GM12878 (cell line): ENCODE measurements around the gene GOLPH3. TPM values are rescaled to one million over a fixed set of nuclear protein-coding genes. Genes with fewer than 3 reads are reported as not detected.
"Not testable (repeated sequence)": the region's sequence is repeated elsewhere in the genome, so short reads cannot be mapped to it uniquely, and the experiment has no call there.

Source experiments
- ATAC-seq: fragments of 200-7000 bp; cut with Tn5 transposase; 3 replicates; pipeline ENCODE4 v1.9.1; 2020; ENCODE audit warnings: mild to moderate bottlenecking, moderate library complexity
- BruUV-seq: library from RNA; stranded (reverse); fragments of 400-500 nt; replicated peaks from 2 replicates; lab custom pipeline; 2021; lab: Mats Ljungman, UMichigan
- CTCF ChIA-PET: fragments of 300-600 bp; sonication (Branson Sonifier 250); formaldehyde crosslinking; extraction: SDS; loops from one replicate; lab custom pipeline; 2021; ENCODE audit warnings: inconsistent platforms; lab: Yijun Ruan, JAX
- POLR2A ChIA-PET: fragments of 350-600 bp; formaldehyde crosslinking; extraction: SDS; loops from one replicate; lab custom pipeline; 2021; ENCODE audit warnings: inconsistent platforms; lab: Charles Lee
- RAD21 ChIA-PET: fragments of 300-600 bp; sonication (Branson Sonifier 250); formaldehyde crosslinking; loops from one replicate; lab custom pipeline; 2023; ENCODE audit warnings: antibody characterized with exemption; ENCODE audit not compliant: unreplicated experiment; lab: Charles Lee
- SMC1A ChIA-PET: fragments of 300-600 bp; sonication (Branson Sonifier 250); formaldehyde crosslinking; loops from one replicate; lab custom pipeline; 2023; ENCODE audit not compliant: unreplicated experiment, uncharacterized antibody; lab: Charles Lee
- DNase-seq: peaks from one replicate; pipeline ENCODE4 v3.0.0-alpha.2; 2011; ENCODE audit warnings: low read depth, low spot score
- FAIRE-seq: peaks from 3 replicates; lab custom pipeline; 2011; peaks lifted over from hg19 to GRCh38; lab: Jason Lieb, UNC
- H2AFZ ChIP-seq: 2 replicates; pipeline ENCODE4 v1.6.0; 2011; ENCODE audit warnings: low read depth, low read length, control low read depth; ENCODE audit not compliant: control insufficient read depth
- H3K27ac ChIP-seq: 2 replicates; pipeline ENCODE4 v1.5.1; 2011; ENCODE audit warnings: control low read depth; ENCODE audit not compliant: control insufficient read depth, insufficient read depth
- H3K27me3 ChIP-seq, 2 experiments: replicated peaks in 1 of 2; 2 replicates each; pipeline versions ENCODE4 v1.6.0 to v1.6.1; 2011; ENCODE audit warnings: low read length in 1 of 2; ENCODE audit not compliant: control insufficient read depth in 2 of 2, insufficient read depth in 2 of 2
- H3K36me3 ChIP-seq, 2 experiments: 2 replicates each; pipeline ENCODE4 v1.5.1; 2011; ENCODE audit warnings: low read length in 1 of 2; ENCODE audit not compliant: control insufficient read depth in 2 of 2, insufficient read depth in 2 of 2
- H3K4me1 ChIP-seq: 2 replicates; pipeline ENCODE4 v1.6.1; 2011; ENCODE audit warnings: mild to moderate bottlenecking, low read length, moderate library complexity, mixed read lengths; ENCODE audit not compliant: control insufficient read depth, insufficient read depth
- H3K4me2 ChIP-seq: 2 replicates; pipeline ENCODE4 v1.6.0; 2011; ENCODE audit warnings: control low read depth; ENCODE audit not compliant: control insufficient read depth, insufficient read depth
- H3K4me3 ChIP-seq: fragments of 200-600 bp; sonication (generic); 2 replicates; pipeline ENCODE4 v1.5.1; 2016
- H3K79me2 ChIP-seq: 2 replicates; pipeline ENCODE4 v1.6.0; 2011; ENCODE audit warnings: low read length; ENCODE audit not compliant: control insufficient read depth, insufficient read depth
- H3K9ac ChIP-seq: 2 replicates; pipeline ENCODE4 v1.8.0; 2011; ENCODE audit warnings: low read length, control low read depth, mixed read lengths; ENCODE audit not compliant: control insufficient read depth, insufficient read depth
- H3K9me3 ChIP-seq: replicated peaks from 3 replicates; pipeline ENCODE4 v1.5.1; 2011; ENCODE audit warnings: mild to moderate bottlenecking, low read length; ENCODE audit not compliant: control insufficient read depth, insufficient read depth
- H4K20me1 ChIP-seq: 2 replicates; pipeline ENCODE4 v1.6.0; 2011; ENCODE audit not compliant: control insufficient read depth, insufficient read depth
- CBFB ChIP-seq: IDR thresholded peaks from 2 replicates; pipeline ENCODE4 v1.6.1; 2016; ENCODE audit warnings: antibody characterized with exemption, low read depth
- CEBPB ChIP-seq, 2 experiments: fragments of 150-350 bp in 1 of 2; IDR thresholded peaks; 2 replicates each; pipeline ENCODE4 v1.6.1; 2012 to 2014; ENCODE audit warnings: low read depth in 2 of 2, low read length in 2 of 2, borderline replicate concordance in 1 of 2, inconsistent platforms in 1 of 2
- CREB1 ChIP-seq: IDR thresholded peaks from 2 replicates; pipeline ENCODE4 v1.6.1; 2012; ENCODE audit warnings: low read depth, mild to moderate bottlenecking, inconsistent platforms
- RFX5 ChIP-seq: IDR thresholded peaks from 2 replicates; pipeline ENCODE4 v1.6.1; 2011; ENCODE audit warnings: low read depth, low read length, improper control_type of control experiment
- ZNF622 ChIP-seq: fragments of 450-650 bp; IDR thresholded peaks from 2 replicates; pipeline ENCODE4 v1.6.1; 2017; ENCODE audit warnings: mild to moderate bottlenecking, inconsistent platforms
- WGBS: methylation state at CpG from one replicate; pipeline ENCODE4 v1.1.6; 2016; ENCODE audit warnings: low lambda C conversion rate; ENCODE audit not compliant: insufficient replicate concordance, insufficient coverage; ENCODE audit errors: missing lambda C conversion rate; 5-methylcytosine and 5-hydroxymethylcytosine counted together
- in situ Hi-C: fragments of 300-500 bp; cut with MboI; formaldehyde crosslinking; loops from 9 replicates; pipeline ENCODE4 v1.14.3; 2018; ENCODE audit warnings: mixed read lengths
- intact Hi-C: fragments of 100-400 bp; cut with micrococcal nuclease; formaldehyde crosslinking; loops from one replicate; pipeline ENCODE4 v1.14.2; 2022; ENCODE audit not compliant: unreplicated experiment
- polyA plus RNA-seq, 11 experiments: library from polyadenylated mRNA; depleted of rRNA in 4 of 11; unstranded in 6 of 11; stranded (reverse) in 5 of 11; fragments of >200 nt; fragmentation: Nextera tagmentation in 4 of 11; fragmentation: Illumina TruSeq in 1 of 11; extraction: Ambion mirVana in 4 of 11; extraction: Trizol in 1 of 11; gene quantifications; 1 replicate in 1 of 11; 2 replicates in 10 of 11; pipeline versions ENCODE4 v1.2.1 to v1.2.3, GENCODE V29; 2011 to 2016; ENCODE audit warnings: inconsistent platforms in 2 of 11, missing spikeins in 2 of 11, low read depth in 1 of 11
- total RNA-seq, 4 experiments: library from RNA; depleted of rRNA in 3 of 4; stranded (reverse); fragments of >200 nt in 3 of 4; fragmentation: Illumina TruSeq in 1 of 4; extraction: Trizol in 1 of 4; gene quantifications; 2 replicates each; pipeline versions ENCODE4 v1.2.1 to v1.2.3, GENCODE V29; 2013 to 2021
- TF ChIP-seq, protein P1 (sequence below): fragments of 450-650 bp; IDR thresholded peaks from 2 replicates; pipeline ENCODE4 v1.6.1; 2017; ENCODE audit warnings: antibody characterized with exemption, mild to moderate bottlenecking, moderate library complexity

GOLPH3 gene
- total and polyA plus RNA-seq, 10 of the 15 experiments (the other 5 are each of a cell fraction or from before 2014, with no cell fraction given) = 14.0 to 79.7 (median 43.2) TPM

DNA sequence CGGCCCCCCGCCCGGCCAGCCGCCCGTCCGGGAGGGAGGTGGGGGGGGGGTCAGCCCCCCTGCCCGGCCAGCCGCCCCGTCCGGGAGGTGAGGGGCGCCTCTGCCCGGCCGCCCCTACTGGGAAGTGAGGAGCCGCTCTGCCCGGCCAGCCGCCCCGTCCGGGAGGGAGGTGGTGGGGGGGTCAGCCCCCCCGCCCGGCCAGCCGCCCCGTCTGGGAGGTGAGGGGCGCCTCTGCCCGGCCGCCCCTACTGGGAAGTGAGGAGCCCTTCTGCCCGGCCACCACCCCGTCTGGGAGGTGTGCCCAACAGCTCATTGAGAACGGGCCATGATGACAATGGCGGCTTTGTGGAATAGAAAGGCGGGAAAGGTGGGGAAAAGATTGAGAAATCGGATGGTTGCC, 34.7 kb upstream of the GOLPH3 start:
- POLR2A ChIA-PET, H3K9ac ChIP-seq, BruUV-seq, H3K36me3 ChIP-seq, intact Hi-C loops, RAD21 ChIA-PET, ATAC-seq, H4K20me1 ChIP-seq, in situ Hi-C loops, SMC1A ChIA-PET, H3K9me3 ChIP-seq, H3K27ac ChIP-seq, H2AFZ ChIP-seq, FAIRE-seq, H3K27me3 ChIP-seq, H3K4me3 ChIP-seq, DNase-seq, H3K4me2 ChIP-seq, H3K79me2 ChIP-seq, CTCF ChIA-PET: not testable (repeated sequence)
- 93% methylated on average over 11 of the region's 31 CpGs for WGBS
- peaks cover 11% of the 10 kb centered on the region for H3K4me1 ChIP-seq

DNA sequence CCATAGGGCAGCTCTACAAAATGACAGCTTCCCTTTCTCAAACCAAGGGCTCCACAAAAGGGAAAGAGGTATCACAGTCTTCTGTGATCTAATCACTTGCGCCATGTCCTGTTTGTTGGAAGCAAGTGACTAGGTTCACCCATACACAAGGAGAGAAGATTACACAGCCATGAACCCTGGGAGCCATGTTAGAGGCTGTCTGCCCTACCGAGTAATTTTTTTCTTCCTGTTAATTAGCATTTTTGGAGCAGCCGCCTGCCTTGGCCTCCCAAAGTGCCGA, 33.2 kb upstream of the GOLPH3 start:
- intact Hi-C loops (no loop called here), in situ Hi-C loops (no loop called here)
- ChIA-PET POLR2A (no interaction called here), SMC1A (interaction anchor here (0.6 to 1.3 kb wide), 4 partner anchors 24 to 106 kb away, joined by 3 to 4 read pairs (median 3); no protein-coding TSS in a partner anchor), CTCF (interaction anchor here (0.5 to 0.6 kb wide), 2 partner anchors 10 to 383 kb away, joined by 3 read pairs; no protein-coding TSS in a partner anchor), RAD21 (no interaction called here)
- H3K27me3 ChIP-seq = no peaks in the 10 kb centered on the region
- peaks cover 11% of the 10 kb centered on the region for H3K4me1 ChIP-seq
- peak overlapping the region; percentile 43 for H3K27ac ChIP-seq
- no peaks in the 10 kb centered on the region for H3K9me3 ChIP-seq
- no peak for TF ChIP-seq CEBPB (IDR thresholded peaks at IDR 0.05; ENCODE audit: borderline replicate concordance in 1 of 2, low read depth in 2 of 2, low read length in 2 of 2)
- TF ChIP-seq, protein P1, sequence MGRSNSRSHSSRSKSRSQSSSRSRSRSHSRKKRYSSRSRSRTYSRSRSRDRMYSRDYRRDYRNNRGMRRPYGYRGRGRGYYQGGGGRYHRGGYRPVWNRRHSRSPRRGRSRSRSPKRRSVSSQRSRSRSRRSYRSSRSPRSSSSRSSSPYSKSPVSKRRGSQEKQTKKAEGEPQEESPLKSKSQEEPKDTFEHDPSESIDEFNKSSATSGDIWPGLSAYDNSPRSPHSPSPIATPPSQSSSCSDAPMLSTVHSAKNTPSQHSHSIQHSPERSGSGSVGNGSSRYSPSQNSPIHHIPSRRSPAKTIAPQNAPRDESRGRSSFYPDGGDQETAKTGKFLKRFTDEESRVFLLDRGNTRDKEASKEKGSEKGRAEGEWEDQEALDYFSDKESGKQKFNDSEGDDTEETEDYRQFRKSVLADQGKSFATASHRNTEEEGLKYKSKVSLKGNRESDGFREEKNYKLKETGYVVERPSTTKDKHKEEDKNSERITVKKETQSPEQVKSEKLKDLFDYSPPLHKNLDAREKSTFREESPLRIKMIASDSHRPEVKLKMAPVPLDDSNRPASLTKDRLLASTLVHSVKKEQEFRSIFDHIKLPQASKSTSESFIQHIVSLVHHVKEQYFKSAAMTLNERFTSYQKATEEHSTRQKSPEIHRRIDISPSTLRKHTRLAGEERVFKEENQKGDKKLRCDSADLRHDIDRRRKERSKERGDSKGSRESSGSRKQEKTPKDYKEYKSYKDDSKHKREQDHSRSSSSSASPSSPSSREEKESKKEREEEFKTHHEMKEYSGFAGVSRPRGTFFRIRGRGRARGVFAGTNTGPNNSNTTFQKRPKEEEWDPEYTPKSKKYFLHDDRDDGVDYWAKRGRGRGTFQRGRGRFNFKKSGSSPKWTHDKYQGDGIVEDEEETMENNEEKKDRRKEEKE = no peak
- no peak for TF ChIP-seq CREB1
- no peak for TF ChIP-seq CBFB
- TF ChIP-seq RFX5 = no peak
- TF ChIP-seq ZNF622 = no peak
- DNase-seq (no peak), ATAC-seq (no peak), FAIRE-seq (no peak)
- 0 out of 2 replicates have a peak overlapping the region, but pooled peaks have one; percentile 3 for H3K4me2 ChIP-seq
- H3K9ac ChIP-seq = peak overlapping the region; percentile 40; the same call in 1 of the 2 replicates
- no peaks in the 10 kb centered on the region for H4K20me1 ChIP-seq
- BruUV-seq = no TSS peak
- WGBS = 43% methylated on average over 4 of the region's 4 CpGs
- H3K79me2 ChIP-seq = no peaks in the 10 kb centered on the region
- H3K4me3 ChIP-seq = no peak overlapping the region
- H2AFZ ChIP-seq = peak overlapping the region; percentile 75
- H3K36me3 ChIP-seq = no peaks in the 10 kb centered on the region
